ES-I3 (cell line): Measurements from ENCODE around the gene RCAN2.

Experiments
- H3K36me3 ChIP-seq: 2 replicates; pipeline ENCODE4 v1.6.1; 2013; ENCODE audit warnings: mild to moderate bottlenecking, low read length, control low read depth, moderate library complexity; ENCODE audit not compliant: insufficient read depth
- H3K4me1 ChIP-seq: 2 replicates; pipeline ENCODE4 v1.6.1; 2013; ENCODE audit warnings: mild to moderate bottlenecking, control low read depth, low read length; ENCODE audit not compliant: insufficient read depth
- H3K9ac ChIP-seq: 2 replicates; pipeline ENCODE4 v1.6.1; 2013; ENCODE audit warnings: low read depth, mild to moderate bottlenecking, low read length, moderate library complexity
- H3K9me3 ChIP-seq: 2 replicates; pipeline ENCODE4 v1.6.1; 2013; ENCODE audit warnings: mild to moderate bottlenecking, low read length, moderate library complexity; ENCODE audit not compliant: control insufficient read depth, insufficient read depth

The RCAN2 gene

GRCh38 chr6:46255528-46255927, 235.7 kb downstream of the RCAN2 start:
- no peaks in the 10 kb centered on the region for H3K9me3 ChIP-seq

DNA sequence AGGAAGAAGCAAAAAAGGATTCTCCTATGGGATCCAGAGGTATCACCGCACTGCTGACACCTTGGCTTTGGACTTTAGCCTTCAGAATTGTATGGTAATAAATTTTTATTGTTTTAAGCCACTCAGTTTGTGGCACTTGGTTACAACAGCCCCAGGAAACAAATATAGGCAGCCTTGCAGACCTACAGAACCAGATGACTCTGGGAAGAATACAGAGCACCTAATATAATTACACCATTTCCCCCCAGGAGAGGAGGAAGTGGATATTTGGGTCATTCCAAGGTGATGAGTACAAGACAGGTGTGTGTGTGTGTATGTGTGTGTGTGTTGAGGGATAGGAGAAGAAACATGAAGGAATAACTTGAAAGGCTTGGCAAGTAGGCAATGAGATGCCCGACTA, 236.3 kb downstream of the RCAN2 start:
- Histone ChIP-seq H3K9ac (no peak overlapping the region), H3K36me3 (no peaks in the 10 kb centered on the region), H3K4me1 (no peaks in the 10 kb centered on the region), H3K9me3 (no peaks in the 10 kb centered on the region)

More at GRCh38 chr6:46255528-46255927, 235.7 kb downstream of the RCAN2 start:
- Histone ChIP-seq H3K36me3 (no peaks in the 10 kb centered on the region), H3K9ac (no peak overlapping the region), H3K4me1 (no peaks in the 10 kb centered on the region)

- H3K36me3 ChIP-seq = no peaks in the 10 kb centered on the region
- no peaks in the 10 kb centered on the region for H3K4me1 ChIP-seq
- H3K9ac ChIP-seq = no peak overlapping the region
- H3K9me3 ChIP-seq = no peaks in the 10 kb centered on the region
These were observed 236.9 kb downstream of the RCAN2 start for GRCh38 chr6:46254331-46254730.

DNA sequence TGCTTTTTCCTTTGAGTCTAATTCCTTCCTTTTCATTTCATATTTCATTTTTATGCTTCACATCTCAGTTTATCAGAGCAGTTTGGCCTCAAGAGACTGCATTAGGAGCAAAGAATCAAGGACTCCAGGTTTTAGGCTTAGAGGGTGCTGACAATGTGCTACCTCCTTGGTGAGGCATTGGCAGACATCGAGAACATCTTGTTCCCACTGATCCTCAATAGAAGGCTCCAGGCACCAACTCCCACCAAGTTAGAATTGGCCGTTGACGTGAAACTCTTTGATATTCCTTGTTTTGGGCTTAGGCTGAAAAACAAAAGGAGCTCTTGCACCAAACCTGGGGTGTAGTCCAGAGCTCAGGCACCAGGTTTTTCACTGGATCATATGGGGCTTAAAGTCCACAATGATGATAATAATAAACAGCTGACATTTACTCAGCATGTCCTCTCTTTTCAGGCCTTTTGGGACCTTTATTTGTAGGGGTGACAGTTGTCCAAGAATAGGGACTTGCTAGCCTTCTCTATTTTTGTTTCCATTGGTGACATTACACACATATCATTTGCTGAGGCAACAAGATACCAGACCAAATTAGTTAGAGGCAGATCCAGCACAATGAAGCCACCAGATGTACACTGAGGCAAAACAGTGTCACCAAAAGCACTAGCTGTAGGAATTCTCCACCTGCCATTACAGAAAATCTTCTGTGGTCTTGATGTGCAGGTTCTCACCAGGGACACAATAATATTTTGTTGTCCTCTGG, 239.5 kb downstream of the RCAN2 start:
- Histone ChIP-seq H3K4me1 (no peaks in the 10 kb centered on the region), H3K9me3 (no peaks in the 10 kb centered on the region), H3K9ac (no peak overlapping the region), H3K36me3 (no peaks in the 10 kb centered on the region)

- Histone ChIP-seq H3K4me1 (no peaks in the 10 kb centered on the region), H3K9ac (no peak overlapping the region), H3K9me3 (no peaks in the 10 kb centered on the region), H3K36me3 (no peaks in the 10 kb centered on the region)
These were observed 243.1 kb downstream of the RCAN2 start for GRCh38 chr6:46248143-46248542.

DNA sequence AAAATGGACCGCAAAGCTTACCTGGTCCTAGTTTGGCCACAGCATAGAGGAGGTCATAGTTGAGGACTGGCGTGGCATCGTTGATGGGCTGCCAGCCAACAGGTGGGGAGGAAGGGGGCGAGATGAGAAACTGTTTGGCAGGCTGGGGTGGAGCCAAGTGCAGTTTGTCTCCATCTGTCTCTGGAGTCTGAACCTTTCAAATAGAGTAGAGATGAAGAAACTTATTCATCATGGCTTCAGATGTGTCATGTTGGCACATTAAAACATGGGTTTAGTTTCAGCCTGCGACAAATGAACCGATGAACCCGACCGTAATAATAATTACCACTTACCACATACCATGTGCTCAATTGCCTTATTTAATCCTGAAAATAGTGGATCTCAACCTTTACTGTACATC, 244.5 kb downstream of the RCAN2 start:
- Histone ChIP-seq H3K9ac (no peak overlapping the region), H3K4me1 (no peaks in the 10 kb centered on the region), H3K9me3 (no peaks in the 10 kb centered on the region), H3K36me3 (no peaks in the 10 kb centered on the region)

- no peaks in the 10 kb centered on the region for H3K4me1 ChIP-seq
- no peaks in the 10 kb centered on the region for H3K36me3 ChIP-seq
- H3K9me3 ChIP-seq = no peaks in the 10 kb centered on the region
- no peak overlapping the region for H3K9ac ChIP-seq
These were observed 245.2 kb downstream of the RCAN2 start for GRCh38 chr6:46246081-46246480.

DNA sequence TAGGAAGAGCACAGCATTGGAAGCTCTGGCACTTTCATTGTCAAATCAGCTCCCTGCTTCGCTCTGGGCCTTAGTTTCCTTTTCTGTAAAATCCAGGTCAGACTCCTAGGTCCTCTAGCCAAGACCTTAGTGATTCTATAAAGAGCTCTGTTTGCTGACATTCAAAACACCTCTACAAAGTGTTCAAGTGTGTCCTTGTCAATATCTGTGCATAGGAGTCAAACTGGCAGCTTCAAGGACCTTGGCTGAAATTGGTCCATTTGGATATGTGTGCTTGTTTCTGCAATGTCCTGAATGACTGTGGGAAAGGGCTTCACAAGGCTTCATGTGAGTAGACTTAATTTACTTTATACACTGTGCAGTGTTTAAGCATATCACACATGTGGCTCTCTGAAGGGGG, 246.6 kb downstream of the RCAN2 start:
- H3K9me3 ChIP-seq = no peaks in the 10 kb centered on the region
- H3K9ac ChIP-seq = no peak overlapping the region
- no peaks in the 10 kb centered on the region for H3K36me3 ChIP-seq
- H3K4me1 ChIP-seq = no peaks in the 10 kb centered on the region

DNA sequence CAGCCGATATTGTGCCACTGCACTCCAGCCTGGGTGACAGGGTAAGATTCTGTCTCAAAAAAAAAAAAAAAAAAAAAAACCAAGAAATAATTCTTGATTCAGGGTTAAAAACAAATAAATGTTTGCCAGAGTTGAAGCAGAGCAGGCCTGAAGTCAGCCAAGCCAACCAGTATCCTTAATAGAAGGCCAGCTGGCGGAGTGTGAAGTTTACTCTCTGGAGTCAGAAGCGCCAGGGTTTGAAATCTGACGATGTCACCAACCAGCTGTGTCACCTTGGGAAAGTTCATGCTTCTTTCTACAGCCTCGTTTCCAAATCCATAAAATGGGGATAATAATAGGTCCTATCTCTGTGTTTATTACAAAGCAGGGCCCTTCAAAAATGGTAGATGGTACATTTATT, 247.5 kb downstream of the RCAN2 start:
- no peaks in the 10 kb centered on the region for H3K9me3 ChIP-seq
- H3K4me1 ChIP-seq = no peaks in the 10 kb centered on the region
- no peak overlapping the region for H3K9ac ChIP-seq
- H3K36me3 ChIP-seq = no peaks in the 10 kb centered on the region

DNA sequence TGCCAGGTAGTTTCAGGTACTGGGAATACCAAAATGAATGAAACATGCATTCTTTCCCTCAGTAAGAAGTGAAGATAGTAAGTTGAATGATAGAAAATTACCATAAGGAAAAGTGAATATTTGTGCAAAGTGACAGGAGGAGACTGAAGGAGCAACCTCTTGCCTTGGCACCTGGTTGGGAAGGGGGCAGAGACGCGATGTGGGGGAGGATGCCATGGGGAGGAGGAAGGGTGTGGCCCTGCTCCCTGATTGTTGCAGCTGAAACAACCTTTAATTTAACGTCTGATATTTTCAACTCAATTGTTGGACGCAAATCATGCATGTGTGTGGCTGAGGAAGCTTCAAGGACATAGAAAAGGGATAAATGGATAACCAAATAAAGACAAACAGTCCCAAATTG, 248.3 kb downstream of the RCAN2 start:
- H3K4me1 ChIP-seq = no peaks in the 10 kb centered on the region
- no peaks in the 10 kb centered on the region for H3K9me3 ChIP-seq
- H3K9ac ChIP-seq = no peak overlapping the region
- H3K36me3 ChIP-seq = no peaks in the 10 kb centered on the region

DNA sequence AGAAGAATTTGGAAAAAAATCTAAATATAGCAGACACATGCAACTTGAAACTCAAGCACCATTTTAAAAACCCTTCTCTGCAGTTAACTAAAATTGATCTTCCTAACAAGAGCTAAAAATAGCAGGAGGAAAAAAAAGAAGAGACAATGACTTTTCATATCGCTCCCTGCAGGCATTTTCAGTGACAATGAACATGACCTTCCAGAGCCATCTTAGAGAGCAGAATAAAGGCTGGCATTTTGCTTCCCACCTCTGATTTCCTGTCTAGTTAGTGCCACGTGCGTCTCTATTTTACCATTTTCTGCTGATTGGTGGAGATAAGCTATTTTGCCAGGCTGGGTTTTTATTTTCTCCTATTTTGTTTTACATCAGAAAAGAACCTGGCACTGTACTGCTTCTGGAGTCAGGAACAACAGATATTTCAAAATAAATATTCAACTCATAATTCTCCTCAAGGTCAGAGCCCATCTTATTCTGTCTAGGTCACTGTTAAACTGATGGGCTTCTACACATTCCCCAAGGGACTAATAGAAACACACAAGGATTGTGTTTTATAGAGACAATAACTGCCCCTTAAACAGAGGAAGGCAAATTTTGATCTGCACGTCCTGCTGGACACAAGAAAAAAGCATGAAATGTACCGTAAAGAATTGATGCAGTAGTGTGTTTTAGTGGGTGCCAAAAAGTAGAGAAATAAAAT, 250.2 kb downstream of the RCAN2 start:
- no peaks in the 10 kb centered on the region for H3K9me3 ChIP-seq
- no peak overlapping the region for H3K9ac ChIP-seq
- no peaks in the 10 kb centered on the region for H3K36me3 ChIP-seq
- no peaks in the 10 kb centered on the region for H3K4me1 ChIP-seq

- no peaks in the 10 kb centered on the region for H3K4me1 ChIP-seq
- no peaks in the 10 kb centered on the region for H3K9me3 ChIP-seq
- no peaks in the 10 kb centered on the region for H3K36me3 ChIP-seq
- no peak overlapping the region for H3K9ac ChIP-seq
These were observed 254.5 kb downstream of the RCAN2 start for GRCh38 chr6:46236752-46237151.

DNA sequence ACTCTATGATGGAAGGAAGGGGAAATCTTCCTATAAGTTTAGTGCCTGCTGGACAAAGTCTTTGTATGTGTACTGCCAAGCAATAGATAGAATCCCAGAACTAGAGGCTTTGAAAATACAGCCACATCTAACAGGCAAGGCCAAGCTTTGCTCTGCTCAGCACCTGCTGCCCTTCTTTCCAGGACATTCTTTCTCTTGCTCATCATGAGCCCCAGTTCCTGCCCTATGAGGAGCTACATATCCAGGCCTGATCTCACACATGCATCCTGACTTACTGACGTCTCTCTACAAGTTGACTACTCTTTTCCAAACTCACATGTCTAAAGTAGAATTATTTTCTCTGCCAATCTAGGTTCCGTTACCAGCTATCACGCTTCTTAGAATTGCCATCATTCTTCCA, 256.0 kb downstream of the RCAN2 start:
- Histone ChIP-seq H3K9me3 (no peaks in the 10 kb centered on the region), H3K36me3 (no peaks in the 10 kb centered on the region), H3K4me1 (no peaks in the 10 kb centered on the region), H3K9ac (no peak overlapping the region)

DNA sequence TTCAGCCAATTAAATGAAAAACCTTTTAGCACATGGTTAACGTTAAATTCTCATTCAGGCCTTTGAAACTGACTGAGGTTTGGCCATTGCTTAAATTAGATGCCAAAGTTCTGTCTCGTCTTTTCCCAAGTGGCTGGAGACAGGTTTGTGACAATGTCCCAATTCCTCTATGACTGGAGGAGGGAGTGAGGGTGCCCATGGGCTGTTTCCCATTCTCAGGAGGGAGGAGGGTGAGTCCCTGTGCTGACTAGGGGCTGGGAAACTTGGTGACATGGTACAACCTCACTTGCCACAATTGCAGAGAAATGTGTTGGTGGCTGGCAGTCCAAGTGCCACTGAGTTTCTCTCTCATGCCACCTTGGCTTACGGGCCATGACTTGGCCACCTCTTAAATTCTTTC, 256.5 kb downstream of the RCAN2 start:
- Histone ChIP-seq H3K9me3 (no peaks in the 10 kb centered on the region), H3K36me3 (no peaks in the 10 kb centered on the region), H3K4me1 (no peaks in the 10 kb centered on the region), H3K9ac (no peak overlapping the region)

- H3K9ac ChIP-seq = no peak overlapping the region
- H3K36me3 ChIP-seq = no peaks in the 10 kb centered on the region
- no peaks in the 10 kb centered on the region for H3K4me1 ChIP-seq
- H3K9me3 ChIP-seq = no peaks in the 10 kb centered on the region
These were observed 257.1 kb downstream of the RCAN2 start for GRCh38 chr6:46234156-46234556.
